Measurements from ENCODE around the gene COL15A1.

Gene COL15A1

GRCh38 chr9:99019510-99020331, 76.0 kb downstream of the COL15A1 start:
- DNase-seq = peak; percentile 50

GRCh38 chr9:99020786-99021436, 77.2 kb downstream of the COL15A1 start:
- no peak for DNase-seq

GRCh38 chr9:99021512-99021911, 77.8 kb downstream of the COL15A1 start:
- DNase-seq = no peak

- DNase-seq = no peak
These were observed 79.5 kb downstream of the COL15A1 start for GRCh38 chr9:99023231-99023630.

GRCh38 chr9:99023831-99024230, 80.1 kb downstream of the COL15A1 start:
- DNase-seq = peak; percentile 14

- DNase-seq = no peak
These were observed 81.3 kb downstream of the COL15A1 start for GRCh38 chr9:99024959-99025358.

GRCh38 chr9:99025616-99026270, 82.0 kb downstream of the COL15A1 start:
- DNase-seq = no peak

GRCh38 chr9:99026271-99026955, 82.7 kb downstream of the COL15A1 start:
- no peak for DNase-seq

GRCh38 chr9:99026956-99027298, 83.2 kb downstream of the COL15A1 start:
- no peak for DNase-seq

GRCh38 chr9:99027443-99027842, 83.7 kb downstream of the COL15A1 start:
- no peak for DNase-seq

GRCh38 chr9:99029083-99029645, 85.5 kb downstream of the COL15A1 start:
- DNase-seq = no peak

- no peak for DNase-seq
These were observed 86.4 kb downstream of the COL15A1 start for GRCh38 chr9:99030092-99030511.

- DNase-seq = no peak
These were observed 87.0 kb downstream of the COL15A1 start for GRCh38 chr9:99030610-99031109.

GRCh38 chr9:99031319-99031718, 87.6 kb downstream of the COL15A1 start:
- DNase-seq = no peak

- no peak for DNase-seq
These were observed 88.3 kb downstream of the COL15A1 start for GRCh38 chr9:99031994-99032393.

- DNase-seq = no peak
These were observed 90.4 kb downstream of the COL15A1 start for GRCh38 chr9:99034149-99034548.

- no peak for DNase-seq
These were observed 91.6 kb downstream of the COL15A1 start for GRCh38 chr9:99035313-99035712.

GRCh38 chr9:99037769-99038483, 94.2 kb downstream of the COL15A1 start:
- no peak for DNase-seq

- DNase-seq = no peak
These were observed 94.7 kb downstream of the COL15A1 start for GRCh38 chr9:99038484-99038820.

- DNase-seq = no peak
These were observed 95.9 kb downstream of the COL15A1 start for GRCh38 chr9:99039505-99040182.

- no peak for DNase-seq
These were observed 96.7 kb downstream of the COL15A1 start for GRCh38 chr9:99040251-99040900.

All from T1000 (cell line).